NCI-H2029 (cell line): ENCODE measurements around the gene SNRPB2.
A peak's percentile ranks its signal among the peaks of the same experiment; 100 is the strongest.

Experiments used
- DNase-seq: peaks from one replicate; lab custom pipeline; 2025; lab: John Stamatoyannopoulos, UW

The SNRPB2 gene

DNA sequence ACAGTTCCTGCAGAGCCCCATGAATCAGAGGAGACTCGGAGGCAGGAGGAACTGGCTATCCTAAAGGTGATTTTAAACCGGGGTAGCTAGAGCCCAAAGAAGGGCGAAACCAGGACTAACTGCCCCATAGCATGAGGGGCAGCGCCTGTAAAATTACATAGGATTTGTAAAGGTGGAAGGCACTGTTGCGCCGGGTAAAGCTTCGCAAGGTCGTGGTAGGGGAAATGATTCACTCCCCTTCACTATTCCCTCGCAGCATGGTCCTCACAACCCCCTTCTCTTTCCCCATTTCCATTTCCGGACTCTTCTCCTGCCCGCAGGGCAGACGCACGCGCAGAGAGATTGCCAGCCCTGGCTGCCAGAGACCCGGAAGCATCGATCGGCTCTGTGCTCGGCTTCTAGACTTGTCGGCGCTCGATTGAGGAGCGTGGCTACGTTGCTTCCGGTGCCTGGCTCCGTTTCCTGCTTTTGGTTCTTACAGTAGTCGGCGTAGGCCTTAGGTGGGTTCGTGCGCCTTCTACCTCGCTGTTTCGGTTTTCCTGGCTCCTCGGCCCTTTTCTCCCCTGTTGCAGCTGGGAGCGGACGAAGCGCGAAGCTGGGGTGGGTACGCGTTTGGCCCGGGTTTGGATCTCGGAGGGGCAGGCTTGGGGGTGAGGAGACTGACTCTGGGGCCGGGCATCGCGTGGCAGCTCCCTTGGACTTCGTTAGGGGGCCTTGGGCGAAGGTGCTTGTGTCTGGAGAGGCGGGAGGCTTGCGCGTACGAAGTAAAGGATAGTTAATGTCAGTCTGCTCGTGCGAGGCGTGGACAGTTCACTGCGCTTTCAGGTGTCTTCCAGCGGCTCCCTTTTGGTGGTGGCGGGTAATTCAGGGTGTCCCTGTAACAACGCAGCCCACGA is at the start of gene SNRPB2:
TSS of gene SNRPB2 (plus strand) at position 462 of the 896 bp plus-strand sequence. CDS start 1,677 bp downstream, outside the sequence.
- peak; percentile 96 for DNase-seq

DNA sequence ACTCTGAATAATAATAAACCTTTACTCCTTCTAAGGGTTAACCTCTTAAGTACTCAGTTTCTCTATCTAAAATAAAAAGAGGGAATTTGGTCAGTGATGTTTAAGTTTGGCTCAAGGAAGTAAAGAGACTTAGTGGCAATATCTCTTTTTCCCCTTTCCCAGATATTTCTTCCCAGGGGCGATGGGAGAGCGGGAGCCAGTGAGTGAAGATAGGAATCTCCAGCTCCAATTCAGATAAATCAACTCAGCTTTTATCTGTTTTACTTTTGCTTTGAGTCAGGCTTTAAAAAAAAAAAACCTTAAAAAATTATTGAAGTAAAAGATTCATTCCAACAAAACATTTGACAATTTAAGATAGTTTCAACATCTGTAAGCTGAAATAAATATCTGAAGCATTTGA is 45.4 kb upstream of the SNRPB2 start:
- DNase-seq, result no peak

DNA sequence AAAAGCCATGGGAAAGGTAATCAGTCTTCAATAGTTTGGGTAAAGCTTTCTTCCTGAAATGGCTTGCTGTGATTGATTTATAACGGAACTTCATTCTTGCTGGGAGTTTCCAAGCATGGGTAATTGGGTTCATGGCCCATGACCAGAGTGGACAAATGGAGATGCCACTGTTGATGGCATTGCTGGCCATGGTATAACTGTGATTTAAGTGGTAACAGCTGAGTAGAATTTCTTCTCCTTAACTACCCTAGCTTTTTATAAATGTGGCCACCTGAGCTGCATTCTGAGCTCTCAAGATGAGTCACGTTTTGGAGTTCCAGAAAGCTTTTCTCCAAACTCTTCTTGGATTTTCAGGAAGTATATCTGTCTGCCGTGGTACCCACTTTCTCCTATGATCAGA is 39.9 kb upstream of the SNRPB2 start:
- no peak for DNase-seq

DNA sequence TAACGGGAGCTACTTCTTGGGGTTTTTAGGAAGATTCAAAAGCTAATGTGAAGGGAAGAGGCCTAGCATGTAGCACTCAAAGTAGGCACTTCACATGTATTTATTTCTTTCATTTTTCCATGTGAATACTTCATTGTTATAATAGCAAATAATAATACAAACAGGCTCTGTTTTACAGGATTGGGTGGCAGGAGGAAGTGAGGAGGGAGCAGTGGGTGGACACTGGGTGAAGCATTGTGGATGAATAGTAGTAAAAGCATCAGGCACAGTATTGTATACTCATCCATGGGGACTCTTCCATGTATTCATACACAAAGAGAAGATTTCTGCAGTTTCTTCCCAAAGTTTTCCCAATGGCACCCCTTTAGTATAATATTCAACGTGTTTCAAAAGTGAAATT is 38.4 kb upstream of the SNRPB2 start:
- no peak for DNase-seq

DNA sequence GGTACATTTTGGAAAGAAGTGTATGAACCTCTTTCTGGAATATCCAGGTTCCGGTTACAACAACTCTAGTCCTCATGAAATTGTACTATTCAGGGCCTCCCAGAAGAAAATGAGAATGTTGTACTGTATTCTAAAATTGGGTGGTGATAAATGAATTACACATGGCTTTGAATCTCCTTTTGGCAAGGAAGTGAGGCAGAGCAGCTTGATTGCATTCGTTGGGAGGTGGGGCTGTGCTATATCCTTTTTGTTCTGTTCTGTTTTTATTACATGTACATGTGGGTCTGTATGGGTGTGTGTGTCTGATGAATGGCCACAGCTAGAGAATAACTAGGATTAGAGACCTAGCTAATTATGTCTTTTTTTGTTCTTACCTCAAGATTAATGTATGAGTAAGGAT is 37.8 kb upstream of the SNRPB2 start:
- DNase-seq, result no peak

DNA sequence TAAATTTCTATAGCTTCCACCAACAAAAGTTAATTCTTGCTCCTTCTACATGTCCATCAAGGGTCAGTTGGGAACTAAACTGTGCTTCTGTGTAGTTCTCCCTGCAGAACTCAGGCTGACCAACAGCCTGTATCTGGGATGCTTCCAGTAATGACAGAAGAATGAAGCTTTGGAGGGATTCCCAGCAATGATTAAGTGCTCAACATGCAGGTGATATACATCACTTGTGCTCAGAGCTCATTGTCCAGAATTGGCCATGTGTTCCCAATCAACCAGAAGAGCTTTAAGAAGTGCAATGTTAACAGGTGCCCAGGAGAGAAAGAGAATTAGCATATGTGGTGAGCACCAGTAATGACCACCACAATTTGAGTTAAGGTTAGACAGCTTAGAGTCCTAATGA is 37.4 kb upstream of the SNRPB2 start:
- DNase-seq, result peak; percentile 22

DNA sequence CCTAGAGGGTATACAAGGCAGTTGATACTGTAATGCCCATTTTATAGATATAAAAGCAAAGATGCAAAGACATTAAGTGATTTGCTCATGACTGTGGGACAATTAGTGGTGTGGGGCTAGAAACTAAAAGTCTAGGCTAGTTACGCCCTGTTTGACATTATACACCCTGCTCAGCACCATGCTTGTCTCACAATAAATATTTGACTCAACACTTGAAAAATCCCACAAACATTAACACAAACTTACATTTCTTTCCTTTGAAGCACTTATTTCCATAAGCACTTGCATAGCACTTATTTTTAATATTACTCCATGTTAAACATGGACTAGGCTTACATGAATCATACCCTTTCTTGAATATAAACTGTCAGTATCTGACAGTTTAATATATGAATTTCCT is 36.5 kb upstream of the SNRPB2 start:
- DNase-seq, result no peak

DNA sequence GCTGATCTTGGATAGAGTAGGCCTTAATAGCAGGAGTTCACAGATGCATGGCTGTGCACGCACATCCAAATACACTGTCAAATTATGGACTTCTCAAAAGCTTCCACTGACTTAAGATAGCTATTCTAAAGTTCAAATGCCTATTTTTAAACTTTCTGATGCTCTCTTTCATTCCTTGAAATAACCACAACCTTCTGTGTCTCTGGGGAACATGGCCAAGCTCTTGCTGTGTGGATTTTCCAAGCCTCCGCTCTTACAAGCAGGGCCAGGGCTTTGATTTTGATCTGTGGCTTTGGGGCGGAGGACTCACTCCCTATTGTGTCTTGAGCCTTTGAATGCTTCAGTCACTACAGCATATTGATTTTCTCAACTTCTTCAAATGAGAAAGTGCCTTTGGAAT is 35.7 kb upstream of the SNRPB2 start:
- DNase-seq, result no peak

DNA sequence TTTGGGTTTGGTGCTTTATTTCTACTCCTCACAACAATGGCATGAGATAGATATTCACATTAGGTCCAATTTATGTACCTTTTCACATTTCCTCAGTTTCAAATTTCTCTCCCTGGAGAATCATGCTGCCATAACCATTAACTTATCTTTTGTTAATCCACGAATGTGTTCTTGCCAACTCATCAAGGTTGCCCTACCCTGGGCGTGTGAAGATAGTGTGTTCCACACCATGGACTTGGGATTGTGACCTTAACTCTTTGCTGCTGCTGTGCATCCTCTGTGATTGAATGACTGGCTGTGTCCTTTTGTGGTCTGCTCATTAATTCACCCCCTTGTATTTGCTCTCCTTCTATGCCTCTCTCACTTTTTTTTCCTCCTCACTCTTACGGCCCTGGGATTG is 34.2 kb upstream of the SNRPB2 start:
- DNase-seq, result no peak

DNA sequence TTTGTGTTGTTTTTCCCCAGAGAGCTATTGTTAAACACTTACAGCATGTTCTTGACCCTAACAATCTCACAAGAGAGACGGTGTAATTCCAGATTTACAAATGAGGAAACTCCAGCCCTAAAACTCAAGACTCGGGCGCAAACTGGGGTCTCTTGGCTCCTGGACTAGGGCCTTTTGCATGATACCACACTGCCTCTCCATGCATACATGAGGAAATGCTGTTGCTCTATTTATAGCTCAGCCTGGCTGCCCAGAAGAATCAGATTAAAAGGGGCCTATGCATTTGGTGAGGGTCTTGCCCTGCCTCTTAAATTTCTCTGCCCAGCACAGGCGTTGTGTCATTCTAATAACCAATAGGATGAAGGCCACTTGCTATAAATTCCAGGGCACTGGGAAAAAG is 30.5 kb upstream of the SNRPB2 start:
- DNase-seq, result no peak

DNA sequence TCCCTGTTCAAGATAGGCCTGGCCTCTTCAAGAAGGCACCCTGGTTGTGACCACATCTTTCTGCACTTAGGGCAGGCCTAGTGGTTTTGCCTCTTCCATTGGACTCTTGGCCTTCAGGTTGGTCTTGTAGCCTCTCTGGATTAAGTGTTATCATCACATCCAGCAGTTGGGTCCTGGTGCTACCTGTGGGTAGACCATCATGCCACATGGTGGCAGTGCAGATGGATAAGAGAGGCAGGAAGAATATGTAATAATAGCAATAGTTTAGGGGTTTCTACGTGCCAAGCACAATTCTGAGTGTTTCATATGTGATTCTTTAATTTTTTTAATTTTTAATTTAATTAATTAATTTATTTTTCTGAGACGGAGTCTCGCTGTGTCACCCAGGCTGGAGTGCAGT is 28.5 kb upstream of the SNRPB2 start:
- no peak for DNase-seq

DNA sequence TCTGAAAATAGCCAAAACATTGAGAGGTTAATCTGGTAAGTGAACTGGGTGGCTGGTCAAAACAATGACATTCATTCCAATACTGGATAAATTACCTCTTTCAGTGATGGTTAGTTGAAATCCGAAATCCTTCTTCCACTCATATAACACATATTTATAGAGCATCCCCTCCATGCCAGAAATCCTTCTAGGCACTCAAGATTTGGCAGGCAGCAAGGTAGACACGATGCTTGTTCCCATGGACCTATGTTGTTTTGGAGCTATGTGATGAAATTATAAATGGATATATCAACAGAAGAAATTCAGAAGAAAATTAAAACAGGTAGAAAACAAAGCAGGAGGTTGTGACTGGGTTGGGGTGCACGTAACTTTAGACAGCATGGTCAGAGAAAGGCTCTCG is 26.3 kb upstream of the SNRPB2 start:
- DNase-seq, result no peak

DNA sequence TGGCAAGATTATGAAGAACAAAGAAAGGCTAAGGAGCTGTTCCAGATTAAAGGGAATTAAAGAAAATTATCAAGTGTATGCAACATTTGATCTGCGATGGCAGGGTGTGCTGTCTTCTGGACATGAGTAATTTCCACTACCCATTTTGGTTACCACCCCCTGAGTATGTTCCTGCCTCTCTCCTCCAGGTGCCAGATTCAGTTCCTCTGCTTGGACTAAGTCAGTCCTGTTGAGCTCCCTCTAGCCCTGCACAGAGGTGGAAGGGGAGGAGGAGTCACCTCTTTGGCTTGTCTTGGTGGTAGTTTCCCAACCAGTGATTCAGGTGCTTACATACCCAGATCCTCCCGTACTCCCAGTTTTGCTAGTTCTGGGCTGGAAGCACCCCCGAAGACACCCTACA is 22.2 kb upstream of the SNRPB2 start:
- DNase-seq, result no peak

DNA sequence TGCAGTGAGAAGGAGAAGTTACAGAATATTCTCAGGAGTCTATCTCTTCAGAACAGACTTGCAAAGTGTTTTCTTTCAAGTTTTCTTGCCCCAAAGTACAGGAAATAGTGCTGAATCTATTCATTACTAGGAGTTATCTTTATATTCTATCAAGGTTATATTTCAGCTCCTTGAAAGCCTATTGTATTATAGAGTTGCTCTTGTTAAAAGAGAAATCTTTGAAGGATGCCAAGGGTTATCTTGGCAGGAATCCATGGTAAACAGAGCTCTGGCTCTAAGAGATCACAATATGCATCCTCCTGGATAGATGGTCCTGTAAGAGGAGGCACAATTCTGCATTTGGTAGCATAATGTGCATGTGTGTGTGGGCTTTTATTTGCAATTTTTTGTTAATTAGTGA is 21.2 kb upstream of the SNRPB2 start:
- DNase-seq, result peak; percentile 53

DNA sequence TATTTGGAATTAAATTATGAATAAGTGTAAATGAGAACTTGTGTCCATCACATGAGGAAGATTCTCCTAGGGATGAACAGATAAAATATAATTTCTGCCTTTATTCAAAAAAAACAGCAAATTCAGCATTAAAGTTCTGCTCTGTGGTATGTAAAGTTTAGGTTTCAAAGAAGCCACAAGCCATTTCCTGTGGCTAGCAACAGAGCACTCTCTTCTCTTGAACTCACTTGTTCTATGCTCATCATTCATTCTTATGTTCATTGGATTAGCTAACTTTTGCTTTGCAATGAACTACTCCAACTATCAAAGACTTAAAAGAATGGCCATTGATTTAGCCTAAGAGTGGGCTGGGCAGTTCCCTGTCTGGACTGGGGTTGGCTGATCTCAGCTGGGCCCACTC is 20.8 kb upstream of the SNRPB2 start:
- no peak for DNase-seq

DNA sequence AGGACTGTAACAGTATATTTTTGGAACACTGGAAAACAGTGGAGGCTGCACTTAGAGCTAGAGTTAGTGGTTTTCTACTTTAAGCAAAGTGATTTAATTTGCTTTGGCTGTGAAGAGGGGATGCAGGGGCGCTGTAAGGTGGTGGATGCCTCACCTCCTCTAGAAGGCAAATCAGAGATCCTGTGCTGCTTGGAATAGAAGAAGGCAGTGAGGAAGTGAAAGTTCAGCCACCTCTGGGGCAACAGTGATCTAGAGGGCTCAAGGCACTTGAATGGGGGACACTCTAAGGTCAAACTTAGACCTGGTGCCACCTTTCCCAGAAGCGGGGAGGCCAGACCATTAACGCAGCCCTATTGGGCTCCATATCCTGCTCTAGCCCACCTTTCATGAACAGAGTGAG is 19.0 kb upstream of the SNRPB2 start:
- DNase-seq, result no peak

DNA sequence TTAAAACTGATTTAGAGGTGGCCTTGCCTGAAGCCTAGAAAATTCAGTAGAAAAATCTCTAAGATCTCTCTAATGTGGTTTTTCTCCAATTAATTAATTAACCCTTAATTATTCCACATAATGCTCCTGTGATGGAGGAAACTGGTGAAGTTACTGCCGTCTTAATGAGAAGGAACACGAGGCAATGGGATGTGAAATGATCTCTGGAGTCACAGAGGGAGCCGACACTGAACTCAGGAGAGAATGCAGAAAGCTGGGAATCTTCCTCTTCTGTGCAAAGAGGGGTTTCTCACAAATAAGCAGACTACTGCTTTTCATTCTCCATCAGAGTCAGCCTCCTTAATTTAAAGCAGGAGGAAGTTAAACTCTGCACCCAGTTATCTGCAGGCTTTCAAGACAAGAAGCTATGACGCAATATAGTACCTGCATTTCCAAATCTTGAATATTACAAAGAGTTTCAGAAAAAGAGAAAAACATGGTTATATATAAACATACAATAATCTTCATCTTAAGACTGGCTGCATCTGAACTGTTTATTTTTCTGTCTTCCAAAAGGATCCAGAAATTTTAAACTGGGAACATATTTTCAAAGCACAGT is 18.1 kb upstream of the SNRPB2 start:
- DNase-seq, result no peak

DNA sequence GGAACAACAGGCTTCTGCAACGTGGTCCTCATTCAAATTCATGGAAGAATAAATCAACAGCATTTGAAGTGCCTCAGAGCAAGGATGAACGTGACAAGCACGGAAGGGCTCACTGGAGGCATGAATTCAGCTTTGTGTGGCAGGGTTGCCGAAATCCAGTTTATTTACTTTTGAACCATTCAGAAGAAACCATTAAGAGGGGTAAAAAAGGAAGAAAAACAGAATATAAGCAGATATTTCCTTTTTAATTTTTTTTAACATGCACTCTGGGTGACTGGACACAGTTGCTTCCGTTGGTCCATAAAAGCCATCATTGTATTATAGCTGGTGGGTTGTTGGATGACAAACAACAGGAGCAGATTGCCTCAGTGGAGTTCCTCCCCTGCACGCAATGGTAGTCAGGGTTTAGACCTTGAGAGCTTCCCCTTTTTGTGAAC is 17.3 kb upstream of the SNRPB2 start:
- no peak for DNase-seq

DNA sequence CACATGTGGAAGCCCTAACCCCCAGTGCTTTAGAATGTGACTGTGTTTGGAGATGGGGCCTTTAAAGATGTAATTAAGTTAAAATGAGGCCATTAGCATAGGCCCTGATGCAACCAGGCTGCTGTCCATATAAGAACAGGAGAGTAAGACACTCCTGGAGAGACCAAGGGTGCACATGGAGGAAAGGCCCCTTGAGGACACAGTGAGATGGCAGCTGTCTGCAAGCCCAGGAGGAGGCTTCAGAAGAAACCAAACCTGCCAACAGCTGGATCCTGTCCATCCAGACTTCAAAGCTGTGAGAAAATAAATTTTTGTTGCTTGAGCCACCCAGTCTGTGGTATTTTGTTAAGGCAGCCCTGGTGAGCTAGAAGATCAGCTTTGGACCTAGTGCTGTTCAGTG is 16.8 kb upstream of the SNRPB2 start:
- no peak for DNase-seq

DNA sequence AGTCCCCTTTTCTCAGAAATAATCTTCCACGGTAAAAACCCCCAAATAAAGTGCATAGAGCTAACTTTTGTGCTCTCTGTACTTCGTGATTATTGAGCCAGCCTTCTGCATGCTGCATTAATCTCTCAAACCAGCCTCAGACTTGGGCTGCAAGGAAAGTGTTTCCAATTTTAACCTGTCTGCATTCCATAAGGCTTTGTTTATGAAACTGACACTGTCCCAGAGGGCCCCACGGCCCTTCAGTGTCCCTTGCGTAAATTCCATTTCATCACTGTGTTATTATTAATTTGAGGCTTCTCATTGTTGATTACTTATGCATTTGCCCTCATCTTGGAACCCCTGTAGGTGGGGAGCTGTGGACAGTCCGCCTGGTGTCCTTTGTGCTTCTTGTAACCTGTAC is 15.6 kb upstream of the SNRPB2 start:
- no peak for DNase-seq

DNA sequence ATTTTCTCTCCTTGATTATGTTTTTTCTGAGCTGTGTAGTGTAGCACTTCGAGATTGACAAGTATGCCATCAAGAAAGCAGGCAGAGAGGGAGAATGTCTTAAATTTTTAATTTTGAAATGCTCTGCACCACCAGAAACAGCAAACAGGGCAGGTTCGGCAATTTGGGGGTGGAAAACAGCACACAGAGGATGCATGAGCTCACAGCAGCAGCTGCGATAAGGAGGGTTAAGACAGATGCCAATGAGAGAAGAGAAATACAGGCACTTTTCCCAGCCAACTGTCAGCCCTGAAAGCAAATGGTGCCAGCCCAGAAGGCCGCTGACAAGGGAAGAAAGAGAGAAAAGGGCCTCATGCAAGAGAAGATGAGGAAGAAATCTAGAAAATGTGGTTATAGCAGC is 15.1 kb upstream of the SNRPB2 start:
- DNase-seq, result no peak

DNA sequence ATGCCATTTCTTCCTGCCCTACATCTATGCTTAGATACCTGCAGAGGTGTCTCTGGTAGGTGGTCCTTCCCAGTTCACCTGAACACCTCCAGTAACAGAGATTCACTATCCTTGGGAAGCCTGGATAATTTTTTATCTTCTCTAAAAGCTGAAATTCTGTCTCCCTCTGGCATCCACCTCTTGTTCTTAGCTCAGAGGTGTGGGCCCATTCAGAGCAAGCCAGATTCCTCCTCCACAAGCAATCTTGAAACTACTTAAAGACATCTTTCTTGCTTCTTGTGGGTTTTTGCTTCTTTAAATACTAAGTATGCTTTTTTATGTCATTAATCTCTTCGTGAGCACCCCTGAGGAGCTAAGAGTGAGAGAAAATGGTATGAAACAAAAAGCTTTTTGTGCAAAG is 10.4 kb upstream of the SNRPB2 start:
- no peak for DNase-seq

DNA sequence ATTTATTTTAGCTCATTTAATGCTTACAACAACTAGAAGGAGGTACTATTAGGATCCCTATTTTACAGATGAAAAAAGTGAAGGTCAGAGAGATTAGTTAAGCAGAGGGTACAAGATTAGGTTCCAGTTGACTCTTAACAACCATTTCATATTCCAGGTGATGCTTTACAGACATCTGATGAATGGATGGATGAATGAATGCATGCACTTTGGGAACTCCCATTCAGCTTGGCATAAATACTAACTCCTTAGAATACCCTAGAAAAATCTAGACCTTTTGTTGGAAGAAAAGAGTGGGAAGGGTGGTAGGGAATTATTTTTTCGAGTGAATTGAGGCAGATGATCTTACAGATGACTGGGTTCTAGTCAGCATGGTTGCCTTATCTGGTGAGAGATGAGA is 746 bp upstream of the SNRPB2 start:
- no peak for DNase-seq
